Measurements from ENCODE around the gene MAGI1.

MAGI1 gene

DNA sequence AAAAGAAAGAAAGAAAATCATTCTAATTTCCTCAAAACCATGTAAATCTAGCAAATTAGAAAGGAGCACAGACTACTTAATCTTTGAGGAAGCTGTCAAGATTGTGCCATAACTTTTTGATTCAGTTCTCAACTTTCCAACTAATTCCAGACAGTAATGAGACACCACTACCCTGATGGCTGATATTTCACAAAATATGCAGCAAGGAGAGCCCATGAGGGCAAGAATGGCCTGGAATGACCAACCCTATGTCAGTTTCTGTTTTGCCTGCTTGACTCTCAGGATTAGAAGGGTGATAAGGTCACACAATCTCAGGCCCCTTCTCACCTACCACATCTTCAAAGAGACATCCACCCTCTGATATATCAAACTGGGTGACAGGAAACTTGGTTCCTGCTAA lies 134.7 kb downstream of the MAGI1 start (continued):
- TF ChIP-seq, protein P1, sequence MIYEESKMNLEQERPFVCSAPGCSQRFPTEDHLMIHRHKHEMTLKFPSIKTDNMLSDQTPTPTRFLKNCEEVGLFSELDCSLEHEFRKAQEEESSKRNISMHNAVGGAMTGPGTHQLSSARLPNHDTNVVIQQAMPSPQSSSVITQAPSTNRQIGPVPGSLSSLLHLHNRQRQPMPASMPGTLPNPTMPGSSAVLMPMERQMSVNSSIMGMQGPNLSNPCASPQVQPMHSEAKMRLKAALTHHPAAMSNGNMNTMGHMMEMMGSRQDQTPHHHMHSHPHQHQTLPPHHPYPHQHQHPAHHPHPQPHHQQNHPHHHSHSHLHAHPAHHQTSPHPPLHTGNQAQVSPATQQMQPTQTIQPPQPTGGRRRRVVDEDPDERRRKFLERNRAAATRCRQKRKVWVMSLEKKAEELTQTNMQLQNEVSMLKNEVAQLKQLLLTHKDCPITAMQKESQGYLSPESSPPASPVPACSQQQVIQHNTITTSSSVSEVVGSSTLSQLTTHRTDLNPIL (CRISPR knock-in tag; IDR thresholded peaks at IDR 0.05; ENCODE audit: low read depth), result no peak
- TF ChIP-seq BACH2 (CRISPR knock-in tag; IDR thresholded peaks at IDR 0.05; ENCODE audit: borderline replicate concordance) (no peak), SNAI2 (CRISPR knock-in tag; IDR thresholded peaks at IDR 0.05) (no peak), ZNF8 (CRISPR knock-in tag; IDR thresholded peaks at IDR 0.05) (no peak), CSDC2 (CRISPR knock-in tag; IDR thresholded peaks at IDR 0.05) (no peak)
- TF ChIP-seq, protein P2, sequence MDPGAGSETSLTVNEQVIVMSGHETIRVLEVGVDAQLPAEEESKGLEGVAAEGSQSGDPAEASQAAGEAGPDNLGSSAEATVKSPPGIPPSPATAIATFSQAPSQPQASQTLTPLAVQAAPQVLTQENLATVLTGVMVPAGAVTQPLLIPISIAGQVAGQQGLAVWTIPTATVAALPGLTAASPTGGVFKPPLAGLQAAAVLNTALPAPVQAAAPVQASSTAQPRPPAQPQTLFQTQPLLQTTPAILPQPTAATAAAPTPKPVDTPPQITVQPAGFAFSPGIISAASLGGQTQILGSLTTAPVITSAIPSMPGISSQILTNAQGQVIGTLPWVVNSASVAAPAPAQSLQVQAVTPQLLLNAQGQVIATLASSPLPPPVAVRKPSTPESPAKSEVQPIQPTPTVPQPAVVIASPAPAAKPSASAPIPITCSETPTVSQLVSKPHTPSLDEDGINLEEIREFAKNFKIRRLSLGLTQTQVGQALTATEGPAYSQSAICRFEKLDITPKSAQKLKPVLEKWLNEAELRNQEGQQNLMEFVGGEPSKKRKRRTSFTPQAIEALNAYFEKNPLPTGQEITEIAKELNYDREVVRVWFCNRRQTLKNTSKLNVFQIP (CRISPR knock-in tag; IDR thresholded peaks at IDR 0.05; ENCODE audit: borderline replicate concordance, low read depth), result no peak
- TF ChIP-seq, protein P3, sequence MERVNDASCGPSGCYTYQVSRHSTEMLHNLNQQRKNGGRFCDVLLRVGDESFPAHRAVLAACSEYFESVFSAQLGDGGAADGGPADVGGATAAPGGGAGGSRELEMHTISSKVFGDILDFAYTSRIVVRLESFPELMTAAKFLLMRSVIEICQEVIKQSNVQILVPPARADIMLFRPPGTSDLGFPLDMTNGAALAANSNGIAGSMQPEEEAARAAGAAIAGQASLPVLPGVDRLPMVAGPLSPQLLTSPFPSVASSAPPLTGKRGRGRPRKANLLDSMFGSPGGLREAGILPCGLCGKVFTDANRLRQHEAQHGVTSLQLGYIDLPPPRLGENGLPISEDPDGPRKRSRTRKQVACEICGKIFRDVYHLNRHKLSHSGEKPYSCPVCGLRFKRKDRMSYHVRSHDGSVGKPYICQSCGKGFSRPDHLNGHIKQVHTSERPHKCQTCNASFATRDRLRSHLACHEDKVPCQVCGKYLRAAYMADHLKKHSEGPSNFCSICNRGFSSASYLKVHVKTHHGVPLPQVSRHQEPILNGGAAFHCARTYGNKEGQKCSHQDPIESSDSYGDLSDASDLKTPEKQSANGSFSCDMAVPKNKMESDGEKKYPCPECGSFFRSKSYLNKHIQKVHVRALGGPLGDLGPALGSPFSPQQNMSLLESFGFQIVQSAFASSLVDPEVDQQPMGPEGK (CRISPR knock-in tag; IDR thresholded peaks at IDR 0.05; ENCODE audit: borderline replicate concordance), result no peak

DNA sequence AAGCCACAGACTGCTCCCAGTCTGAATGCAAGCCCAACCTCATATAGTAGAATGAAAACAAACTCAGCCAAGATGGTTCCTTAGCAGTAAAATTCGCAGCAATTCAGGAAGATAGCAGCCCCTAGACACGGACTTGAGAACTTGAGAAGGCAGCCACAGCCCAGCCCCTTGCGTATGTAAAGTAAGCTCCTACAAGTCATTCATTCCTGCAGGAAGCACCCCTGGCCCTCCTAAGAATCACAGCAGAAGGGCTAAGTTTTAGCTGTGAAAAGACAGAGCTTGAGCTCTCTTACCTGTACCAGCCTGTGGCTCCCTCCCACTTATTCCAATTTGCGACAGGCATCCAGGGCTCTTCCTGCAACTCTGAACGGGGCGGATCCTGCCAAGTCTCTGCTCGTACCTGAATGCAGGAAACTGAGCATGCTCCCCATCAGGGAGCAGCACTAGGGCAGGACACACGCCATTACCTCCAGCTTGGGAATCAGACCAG lies 136.4 kb downstream of the MAGI1 start:
- ATAC-seq, result no peak

More for the DNA sequence above, 136.4 kb downstream of the MAGI1 start:
- TF ChIP-seq GLIS3 (CRISPR knock-in tag; IDR thresholded peaks at IDR 0.05), result no peak
- no peak for TF ChIP-seq TCF4 (CRISPR knock-in tag; IDR thresholded peaks at IDR 0.05; ENCODE audit: borderline replicate concordance)
- TF ChIP-seq PPARA (CRISPR knock-in tag; IDR thresholded peaks at IDR 0.05; ENCODE audit: borderline replicate concordance), result no peak
- no peak for TF ChIP-seq OSR1 (CRISPR knock-in tag; IDR thresholded peaks at IDR 0.05)
- TF ChIP-seq, protein P4, sequence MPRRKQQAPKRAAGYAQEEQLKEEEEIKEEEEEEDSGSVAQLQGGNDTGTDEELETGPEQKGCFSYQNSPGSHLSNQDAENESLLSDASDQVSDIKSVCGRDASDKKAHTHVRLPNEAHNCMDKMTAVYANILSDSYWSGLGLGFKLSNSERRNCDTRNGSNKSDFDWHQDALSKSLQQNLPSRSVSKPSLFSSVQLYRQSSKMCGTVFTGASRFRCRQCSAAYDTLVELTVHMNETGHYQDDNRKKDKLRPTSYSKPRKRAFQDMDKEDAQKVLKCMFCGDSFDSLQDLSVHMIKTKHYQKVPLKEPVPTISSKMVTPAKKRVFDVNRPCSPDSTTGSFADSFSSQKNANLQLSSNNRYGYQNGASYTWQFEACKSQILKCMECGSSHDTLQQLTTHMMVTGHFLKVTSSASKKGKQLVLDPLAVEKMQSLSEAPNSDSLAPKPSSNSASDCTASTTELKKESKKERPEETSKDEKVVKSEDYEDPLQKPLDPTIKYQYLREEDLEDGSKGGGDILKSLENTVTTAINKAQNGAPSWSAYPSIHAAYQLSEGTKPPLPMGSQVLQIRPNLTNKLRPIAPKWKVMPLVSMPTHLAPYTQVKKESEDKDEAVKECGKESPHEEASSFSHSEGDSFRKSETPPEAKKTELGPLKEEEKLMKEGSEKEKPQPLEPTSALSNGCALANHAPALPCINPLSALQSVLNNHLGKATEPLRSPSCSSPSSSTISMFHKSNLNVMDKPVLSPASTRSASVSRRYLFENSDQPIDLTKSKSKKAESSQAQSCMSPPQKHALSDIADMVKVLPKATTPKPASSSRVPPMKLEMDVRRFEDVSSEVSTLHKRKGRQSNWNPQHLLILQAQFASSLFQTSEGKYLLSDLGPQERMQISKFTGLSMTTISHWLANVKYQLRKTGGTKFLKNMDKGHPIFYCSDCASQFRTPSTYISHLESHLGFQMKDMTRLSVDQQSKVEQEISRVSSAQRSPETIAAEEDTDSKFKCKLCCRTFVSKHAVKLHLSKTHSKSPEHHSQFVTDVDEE (CRISPR knock-in tag; IDR thresholded peaks at IDR 0.05), result no peak
- TF ChIP-seq SNAI2 (CRISPR knock-in tag; IDR thresholded peaks at IDR 0.05), result no peak
- no peak for TF ChIP-seq ZFP30 (CRISPR knock-in tag; IDR thresholded peaks at IDR 0.05)
- no peak for TF ChIP-seq ISL1 (CRISPR knock-in tag; IDR thresholded peaks at IDR 0.05)
- TF ChIP-seq ZFP3 (CRISPR knock-in tag; IDR thresholded peaks at IDR 0.05), result no peak
- no peak for TF ChIP-seq ZC3H10 (CRISPR knock-in tag; IDR thresholded peaks at IDR 0.05)
- TF ChIP-seq, protein P1 (CRISPR knock-in tag; IDR thresholded peaks at IDR 0.05; ENCODE audit: low read depth), result no peak
- no peak for TF ChIP-seq CSDC2 (CRISPR knock-in tag; IDR thresholded peaks at IDR 0.05)
- TF ChIP-seq BACH2 (CRISPR knock-in tag; IDR thresholded peaks at IDR 0.05; ENCODE audit: borderline replicate concordance), result no peak
- TF ChIP-seq ARNTL (CRISPR knock-in tag; IDR thresholded peaks at IDR 0.05; ENCODE audit: borderline replicate concordance, low read depth), result no peak
- TF ChIP-seq, protein P2 (CRISPR knock-in tag; IDR thresholded peaks at IDR 0.05; ENCODE audit: borderline replicate concordance, low read depth), result no peak
- no peak for TF ChIP-seq ZNF8 (CRISPR knock-in tag; IDR thresholded peaks at IDR 0.05)
- TF ChIP-seq ZNF565 (CRISPR knock-in tag; conservative IDR thresholded peaks at IDR 0.05; ENCODE audit: low read depth), result no peak
- TF ChIP-seq RARB (CRISPR knock-in tag; IDR thresholded peaks at IDR 0.05), result no peak
- TF ChIP-seq, protein P5, sequence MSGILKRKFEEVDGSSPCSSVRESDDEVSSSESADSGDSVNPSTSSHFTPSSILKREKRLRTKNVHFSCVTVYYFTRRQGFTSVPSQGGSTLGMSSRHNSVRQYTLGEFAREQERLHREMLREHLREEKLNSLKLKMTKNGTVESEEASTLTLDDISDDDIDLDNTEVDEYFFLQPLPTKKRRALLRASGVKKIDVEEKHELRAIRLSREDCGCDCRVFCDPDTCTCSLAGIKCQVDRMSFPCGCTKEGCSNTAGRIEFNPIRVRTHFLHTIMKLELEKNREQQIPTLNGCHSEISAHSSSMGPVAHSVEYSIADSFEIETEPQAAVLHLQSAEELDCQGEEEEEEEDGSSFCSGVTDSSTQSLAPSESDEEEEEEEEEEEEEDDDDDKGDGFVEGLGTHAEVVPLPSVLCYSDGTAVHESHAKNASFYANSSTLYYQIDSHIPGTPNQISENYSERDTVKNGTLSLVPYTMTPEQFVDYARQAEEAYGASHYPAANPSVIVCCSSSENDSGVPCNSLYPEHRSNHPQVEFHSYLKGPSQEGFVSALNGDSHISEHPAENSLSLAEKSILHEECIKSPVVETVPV (CRISPR knock-in tag; IDR thresholded peaks at IDR 0.05), result no peak
- TF ChIP-seq ZNF70 (CRISPR knock-in tag; IDR thresholded peaks at IDR 0.05), result no peak
